Panc1 (cell line): ENCODE data around the gene CLEC2D. TPM values are rescaled to one million over a fixed set of nuclear protein-coding genes. Genes with fewer than 3 reads are reported as not detected.

Source experiments
- ATAC-seq: fragments of 200-7000 bp; cut with Tn5 transposase; 2 replicates; pipeline ENCODE4 v1.9.1; 2020; ENCODE audit warnings: mild to moderate bottlenecking, moderate library complexity
- BruUV-seq: library from RNA; stranded (reverse); fragments of 400-500 nt; replicated peaks from 2 replicates; lab custom pipeline; 2021; lab: Mats Ljungman, UMichigan
- CTCF ChIA-PET: fragments of 300-600 bp; sonication (Branson Sonifier 250); formaldehyde crosslinking; loops from one replicate; lab custom pipeline; 2022; ENCODE audit warnings: antibody characterized with exemption; lab: Charles Lee
- POLR2A ChIA-PET: fragments of 300-600 bp; sonication (Branson Sonifier 250); formaldehyde crosslinking; loops from one replicate; lab custom pipeline; 2022; ENCODE audit warnings: antibody characterized with exemption; lab: Charles Lee
- DNase-seq: peaks from one replicate; pipeline ENCODE4 v3.0.0-alpha.2; 2010; ENCODE audit warnings: low read depth, low spot score
- H3K27ac ChIP-seq: 2 replicates; pipeline ENCODE4 v1.5.1; 2011; ENCODE audit warnings: mild to moderate bottlenecking, low read length, inconsistent platforms
- H3K27me3 ChIP-seq: fragments of 200-500 bp; sonication (Bioruptor generic); 2 replicates; pipeline ENCODE4 v1.6.0; 2014; ENCODE audit warnings: low read length, inconsistent platforms; ENCODE audit not compliant: control insufficient read depth, insufficient read depth
- H3K36me3 ChIP-seq: fragments of 200-500 bp; sonication (Bioruptor generic); 2 replicates; pipeline ENCODE4 v1.5.1; 2014; ENCODE audit warnings: inconsistent platforms, mild to moderate bottlenecking, low read length, moderate library complexity; ENCODE audit not compliant: control insufficient read depth, insufficient read depth
- H3K4me1 ChIP-seq: 2 replicates; pipeline ENCODE4 v1.5.1; 2011; ENCODE audit warnings: inconsistent platforms, mild to moderate bottlenecking, low read length, moderate library complexity; ENCODE audit not compliant: control insufficient read depth, insufficient read depth
- H3K4me3 ChIP-seq, 2 experiments: 2 replicates each; pipeline ENCODE4 v1.5.1; 2011 to 2012; ENCODE audit warnings: low read depth in 2 of 2, low read length in 2 of 2, mild to moderate bottlenecking in 2 of 2, inconsistent platforms in 1 of 2, moderate library complexity in 1 of 2
- H3K9me3 ChIP-seq: fragments of 200-500 bp; sonication (Bioruptor generic); 2 replicates; pipeline ENCODE4 v1.5.1; 2014; ENCODE audit warnings: low read depth, mild to moderate bottlenecking, inconsistent platforms, low read length, moderate library complexity; ENCODE audit not compliant: control insufficient read depth, insufficient read depth
- CTCF ChIP-seq: fragments of 450-650 bp; IDR thresholded peaks from 2 replicates; pipeline ENCODE4 v1.5.1; 2017; ENCODE audit warnings: mild to moderate bottlenecking
- POLR2AphosphoS5 ChIP-seq: IDR thresholded peaks from 2 replicates; pipeline ENCODE4 v1.6.1; 2012; ENCODE audit warnings: mild to moderate bottlenecking, low read depth, low read length, moderate library complexity
- REST ChIP-seq, 2 experiments: IDR thresholded peaks; 2 replicates each; pipeline ENCODE4 v1.6.1; 2011 to 2012; ENCODE audit warnings: low read depth in 2 of 2, control low read depth in 1 of 2, low read length in 1 of 2, mild to moderate bottlenecking in 1 of 2, moderate library complexity in 1 of 2; ENCODE audit not compliant: insufficient read depth in 1 of 2
- SIN3A ChIP-seq: IDR thresholded peaks from 2 replicates; pipeline ENCODE4 v1.6.1; 2012; ENCODE audit warnings: low read depth, mild to moderate bottlenecking, low read length, moderate library complexity, borderline replicate concordance; ENCODE audit not compliant: insufficient read depth
- TCF7L2 ChIP-seq: IDR thresholded peaks from 2 replicates; pipeline ENCODE4 v1.6.1; 2011; ENCODE audit warnings: mild to moderate bottlenecking, low read depth, low read length, inconsistent platforms
- in situ Hi-C: cut with HindIII; loops from 2 replicates; pipeline ENCODE4 v1.10.0; 2016; ENCODE audit warnings: low sequenced_read_pairs, low pct_unique_long_range_greater_than_20kb
- intact Hi-C: fragments of 100-400 bp; cut with micrococcal nuclease; formaldehyde crosslinking; loops from one replicate; pipeline ENCODE4 v1.10.0; 2022; ENCODE audit not compliant: unreplicated experiment
- total RNA-seq: library from RNA; stranded (reverse); gene quantifications from one replicate; pipeline ENCODE4 v1.2.1, GENCODE V29; 2021; ENCODE audit not compliant: unreplicated experiment

CLEC2D gene
- total RNA-seq, 1 experiment from 2014 or later, result 2.3 TPM

- Histone ChIP-seq H3K27ac (no peak overlapping the region), H3K4me1 (no peaks in the 10 kb centered on the region), H3K36me3 (no peaks in the 10 kb centered on the region), H3K4me3 (no peak overlapping the region), H3K9me3 (no peaks in the 10 kb centered on the region), H3K27me3 (no peaks in the 10 kb centered on the region)
- TF ChIP-seq TCF7L2 (no peak), SIN3A (no peak), REST (IDR thresholded peaks at IDR 0.05; ENCODE audit: insufficient read depth in 1 of 2, low read depth in 2 of 2, low read length in 1 of 2) (no peak), CTCF (no peak), POLR2AphosphoS5 (no peak)
- BruUV-seq, result no TSS peak
- POLR2A ChIA-PET, result no interaction called here
- intact Hi-C loops, result no loop called here
- CTCF ChIA-PET, result no interaction called here
- ATAC-seq (no peak), DNase-seq (no peak)
- in situ Hi-C loops, result no loop called here
These were observed 33.2 kb upstream of the CLEC2D start for GRCh38 chr12:9636150-9636850.

- ATAC-seq (no peak), DNase-seq (no peak)
- Histone ChIP-seq H3K36me3 (no peaks in the 10 kb centered on the region), H3K27ac (no peak overlapping the region), H3K4me1 (no peaks in the 10 kb centered on the region), H3K4me3 (no peak overlapping the region), H3K27me3 (no peaks in the 10 kb centered on the region), H3K9me3 (no peaks in the 10 kb centered on the region)
- no TSS peak for BruUV-seq
- intact Hi-C loops, result no loop called here
- CTCF ChIA-PET, result no interaction called here
- POLR2A ChIA-PET, result no interaction called here
- TF ChIP-seq CTCF, result peak; percentile 24; the same call in 1 of the 2 replicates
- no peak for TF ChIP-seq TCF7L2
- in situ Hi-C loops, result no loop called here
These were observed 32.7 kb upstream of the CLEC2D start for GRCh38 chr12:9636851-9637206.
